Cerebellar cortex (tissue), 1 donor: ENCODE data around the gene GPR152.

ENCODE experiments used
- DNase-seq: peaks from one replicate; pipeline ENCODE4 v3.0.0-alpha.2; 2015; ENCODE audit warnings: low spot score

Gene GPR152, protein sequence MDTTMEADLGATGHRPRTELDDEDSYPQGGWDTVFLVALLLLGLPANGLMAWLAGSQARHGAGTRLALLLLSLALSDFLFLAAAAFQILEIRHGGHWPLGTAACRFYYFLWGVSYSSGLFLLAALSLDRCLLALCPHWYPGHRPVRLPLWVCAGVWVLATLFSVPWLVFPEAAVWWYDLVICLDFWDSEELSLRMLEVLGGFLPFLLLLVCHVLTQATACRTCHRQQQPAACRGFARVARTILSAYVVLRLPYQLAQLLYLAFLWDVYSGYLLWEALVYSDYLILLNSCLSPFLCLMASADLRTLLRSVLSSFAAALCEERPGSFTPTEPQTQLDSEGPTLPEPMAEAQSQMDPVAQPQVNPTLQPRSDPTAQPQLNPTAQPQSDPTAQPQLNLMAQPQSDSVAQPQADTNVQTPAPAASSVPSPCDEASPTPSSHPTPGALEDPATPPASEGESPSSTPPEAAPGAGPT

GRCh38 chr11:67452141-67452952 lies at the start of gene GPR152:
Gene GPR152, minus strand, starts transcription at chr11:67452729. Its CDS starts 5 bp downstream, at chr11:67452724.
- peak; percentile 32 for DNase-seq

- no peak for DNase-seq
These were observed 49.3 kb upstream of the GPR152 start for GRCh38 chr11:67501854-67502253.

DNA sequence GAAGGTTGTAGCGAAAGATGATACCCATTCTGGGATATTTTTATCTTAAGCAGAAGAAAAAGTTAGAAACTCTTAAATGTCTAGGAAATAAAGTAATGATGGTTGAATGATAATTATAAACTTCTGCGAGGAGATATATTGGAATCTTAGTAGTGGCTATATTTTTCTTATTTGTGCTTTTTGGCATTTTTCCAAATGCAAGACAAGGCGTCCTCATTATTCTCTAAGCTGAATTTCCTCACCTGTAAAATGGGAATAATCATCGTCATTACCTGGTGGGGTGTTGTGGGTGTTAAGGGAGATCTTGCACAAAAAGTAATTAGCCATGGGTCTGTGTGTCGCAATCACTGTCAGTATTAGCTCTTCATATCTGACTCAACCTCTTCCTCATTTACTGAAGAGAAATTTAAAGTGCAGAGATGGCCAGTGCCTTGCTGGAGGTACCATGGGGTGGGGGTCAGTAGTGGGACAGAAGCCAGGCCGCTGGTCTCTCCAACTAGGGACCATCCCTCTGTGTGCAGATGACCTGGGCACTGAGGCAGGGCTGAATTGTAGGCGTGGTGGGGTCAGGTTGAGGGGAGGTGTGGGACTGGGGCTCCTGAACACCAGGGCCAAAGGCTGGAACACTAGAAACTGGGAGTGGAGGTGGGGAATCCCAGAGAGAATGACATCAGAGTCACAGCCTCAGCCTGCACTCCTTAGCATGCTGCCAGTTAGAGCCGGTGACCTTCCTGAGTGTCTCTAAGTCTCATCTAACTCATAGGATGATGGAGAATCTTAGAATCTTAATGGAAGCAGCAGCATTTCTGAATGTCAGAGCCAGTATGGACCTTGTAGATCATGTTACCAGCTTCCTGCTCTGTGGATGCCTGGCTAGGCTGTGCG lies 48.5 kb upstream of the GPR152 start:
- no peak for DNase-seq

GRCh38 chr11:67500484-67500821 lies 47.9 kb upstream of the GPR152 start:
- no peak for DNase-seq

DNA sequence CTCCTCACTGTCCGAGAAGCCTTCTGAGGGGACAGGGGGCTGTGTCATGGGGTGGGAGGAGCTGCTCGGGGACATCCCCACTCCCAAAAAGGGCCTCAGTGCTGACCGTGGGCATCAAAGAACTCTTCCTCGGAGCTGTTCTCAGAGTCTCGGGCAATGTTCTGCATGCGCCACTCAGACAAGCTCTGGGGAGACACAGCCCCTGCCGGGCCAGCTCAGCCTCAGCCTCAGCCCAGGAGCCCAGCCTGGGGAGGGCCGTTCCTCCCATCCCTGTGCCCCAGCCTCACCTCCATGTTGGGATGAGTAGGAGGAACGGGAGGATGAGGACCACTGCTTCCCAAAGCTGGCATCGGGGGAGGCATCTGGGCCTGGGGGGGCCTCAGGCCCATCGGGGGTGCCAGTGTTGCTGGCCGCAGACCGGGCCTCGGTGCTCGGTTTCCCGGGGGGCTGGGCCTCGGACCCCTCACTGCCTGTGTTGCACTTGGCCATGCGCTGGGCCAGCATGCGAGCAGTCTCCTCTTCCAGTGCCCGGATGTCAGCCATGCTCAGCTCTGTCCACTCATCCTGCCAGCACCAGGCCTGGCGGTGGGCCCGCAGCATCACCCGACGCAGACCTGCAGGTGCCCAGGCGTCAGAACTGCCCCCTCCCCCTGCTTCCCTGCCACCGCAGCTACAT lies 47.4 kb upstream of the GPR152 start:
- no peak for DNase-seq

GRCh38 chr11:67498544-67498972 lies 46.0 kb upstream of the GPR152 start:
- DNase-seq: no peak

- no peak for DNase-seq
These were observed 45.2 kb upstream of the GPR152 start for GRCh38 chr11:67497656-67498291.

- DNase-seq: no peak
These were observed 43.6 kb upstream of the GPR152 start for GRCh38 chr11:67496113-67496512.

GRCh38 chr11:67495234-67496005 lies 42.9 kb upstream of the GPR152 start:
- no peak for DNase-seq

- no peak for DNase-seq
These were observed 42.1 kb upstream of the GPR152 start for GRCh38 chr11:67494371-67495233.

GRCh38 chr11:67493548-67494370 lies 41.2 kb upstream of the GPR152 start:
- no peak for DNase-seq

GRCh38 chr11:67492801-67493547 lies 40.4 kb upstream of the GPR152 start:
- no peak for DNase-seq

DNA sequence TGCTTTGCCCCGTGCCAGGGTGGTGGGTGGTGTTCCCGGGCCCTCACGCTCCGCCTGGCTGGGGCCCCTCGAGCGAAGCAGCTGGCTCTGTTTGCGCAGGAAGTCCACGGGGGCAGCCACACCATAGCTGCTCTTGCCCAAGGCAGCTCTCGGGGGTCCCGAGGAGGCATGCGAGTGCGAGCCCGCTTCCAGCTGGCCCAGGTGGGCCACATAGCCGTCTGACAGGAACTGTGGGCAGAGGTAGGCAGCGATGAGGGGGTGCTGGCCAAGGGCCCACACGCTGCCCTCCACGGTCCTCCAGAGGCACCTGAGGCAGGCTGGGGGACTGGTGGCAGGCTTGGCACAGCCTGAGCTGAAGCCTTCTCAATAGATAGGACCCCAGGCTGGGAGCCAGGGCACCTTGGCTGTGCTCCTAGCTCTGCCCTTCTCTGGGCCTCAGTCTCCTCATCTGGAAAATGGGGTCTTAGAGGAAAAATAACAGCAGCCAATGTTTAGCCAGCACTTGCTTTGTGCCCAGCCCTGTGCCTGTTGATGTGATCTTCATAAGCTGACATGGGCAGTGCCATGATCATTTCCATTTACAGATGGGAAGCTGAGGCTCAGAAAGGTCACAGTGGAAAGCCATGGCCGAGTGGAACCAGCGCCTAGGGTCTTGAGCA lies 39.7 kb upstream of the GPR152 start:
- no peak for DNase-seq

- DNase-seq: no peak
These were observed 38.9 kb upstream of the GPR152 start for GRCh38 chr11:67491276-67492068.

DNA sequence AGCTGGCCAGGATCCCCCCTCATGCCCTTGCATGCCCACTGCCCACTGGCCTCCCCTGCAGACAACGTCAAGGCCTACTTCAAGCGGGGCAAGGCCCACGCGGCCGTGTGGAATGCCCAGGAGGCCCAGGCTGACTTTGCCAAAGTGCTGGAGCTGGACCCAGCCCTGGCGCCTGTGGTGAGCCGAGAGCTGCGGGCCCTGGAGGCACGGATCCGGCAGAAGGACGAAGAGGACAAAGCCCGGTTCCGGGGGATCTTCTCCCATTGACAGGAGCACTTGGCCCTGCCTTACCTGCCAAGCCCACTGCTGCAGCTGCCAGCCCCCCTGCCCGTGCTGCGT lies 38.2 kb upstream of the GPR152 start:
- no peak for DNase-seq
